Lower leg skin (tissue), 4 donors: ENCODE results near the gene SCAMP3. TPM values are rescaled to one million over a fixed set of nuclear protein-coding genes. Genes with fewer than 3 reads are reported as not detected.
A peak's percentile ranks its signal among the peaks of the same experiment; 100 is the strongest.

Experiments used
- DNase-seq, 2 donors: peaks; one replicate each; pipeline ENCODE4 v3.0.0-alpha.2; 2019; ENCODE audit warnings: low spot score in 2 of 2
- H3K4me3 ChIP-seq: fragments of 200-600 bp; sonication (generic); 2 replicates; pipeline ENCODE4 v1.5.1; 2017; ENCODE audit warnings: mild to moderate bottlenecking, low read depth; ENCODE audit not compliant: poor library complexity, severe bottlenecking
- POLR2A ChIP-seq, 2 donors: fragments of 450-650 bp; IDR thresholded peaks; one replicate each; pipeline ENCODE4 v1.6.1; 2016 to 2017; ENCODE audit warnings: antibody characterized with exemption in 2 of 2, mild to moderate bottlenecking in 1 of 2, moderate library complexity in 1 of 2
- WGBS, 2 donors: methylation state at CpG; one replicate each; pipeline ENCODE4 v1.1.5; 2018; 5-methylcytosine and 5-hydroxymethylcytosine counted together
- intact Hi-C: fragments of 100-400 bp; cut with DNase I; formaldehyde crosslinking; loops from one replicate; pipeline ENCODE4 v1.15.0; 2023; ENCODE audit warnings: low total_unique reads
- total RNA-seq, 4 donors: library from RNA; depleted of rRNA; stranded (reverse); fragments of >200 nt; gene quantifications; one replicate each; pipeline ENCODE4 v1.1.0, GENCODE V29; 2016
- TF ChIP-seq, protein P1 (sequence below), 3 donors: fragments of 450-650 bp; IDR thresholded peaks; one replicate each; pipeline ENCODE4 v1.5.1; 2016; ENCODE audit warnings: antibody characterized with exemption in 3 of 3, mild to moderate bottlenecking in 3 of 3, moderate library complexity in 2 of 3

The SCAMP3 gene
- 10 to 100 TPM; 67.8 to 96.9 (median 87.6) TPM for total RNA-seq

DNA sequence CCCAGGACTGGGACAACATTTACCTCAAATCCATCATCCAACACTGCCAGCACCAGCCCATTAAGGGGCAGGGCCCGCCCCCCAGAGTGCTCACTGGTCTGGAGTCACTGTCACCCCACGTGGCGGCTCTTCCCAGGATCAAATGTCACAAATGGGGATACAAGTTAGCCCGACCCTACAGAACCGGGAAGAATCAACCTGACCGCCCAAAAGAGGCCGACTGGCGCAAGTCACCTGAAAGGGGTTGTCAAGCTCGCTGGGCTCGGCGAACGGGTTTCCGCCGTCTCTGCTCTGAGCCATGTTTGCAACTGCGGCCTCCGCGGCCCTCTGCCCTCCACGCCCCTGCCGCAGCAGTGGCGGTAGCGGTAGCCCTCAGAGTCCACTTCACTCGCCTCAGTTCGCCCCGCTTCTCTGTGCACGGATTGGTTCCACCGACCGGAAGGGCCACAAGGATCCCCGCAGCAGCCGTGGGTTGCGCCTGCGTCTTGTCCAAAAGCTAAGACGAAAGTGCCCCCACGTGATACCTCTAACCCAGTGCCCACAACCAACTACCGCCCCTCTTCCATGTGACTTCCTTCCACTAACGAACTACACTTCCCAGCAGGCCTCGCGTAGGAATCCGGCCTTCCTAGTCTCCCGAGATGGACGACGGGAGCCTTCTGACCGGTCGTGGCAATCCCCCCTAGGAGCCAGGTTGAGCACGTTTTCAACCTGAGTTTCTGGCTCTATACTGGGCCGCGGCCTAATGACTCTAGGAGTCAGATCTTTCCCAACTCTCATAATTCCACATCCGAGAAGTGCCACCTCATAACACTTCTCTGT lies at the start of gene SCAMP3:
Gene SCAMP3 (minus strand): TSS at position 509 of the 822 bp plus-strand sequence. CDS start 209 bp downstream, at position 300.
- peak; percentile 98 for DNase-seq
- WGBS, 2 donors, result 0 to 1% methylated on average over 35 to 39 of the region's 47 CpGs
- TF ChIP-seq, protein P1, sequence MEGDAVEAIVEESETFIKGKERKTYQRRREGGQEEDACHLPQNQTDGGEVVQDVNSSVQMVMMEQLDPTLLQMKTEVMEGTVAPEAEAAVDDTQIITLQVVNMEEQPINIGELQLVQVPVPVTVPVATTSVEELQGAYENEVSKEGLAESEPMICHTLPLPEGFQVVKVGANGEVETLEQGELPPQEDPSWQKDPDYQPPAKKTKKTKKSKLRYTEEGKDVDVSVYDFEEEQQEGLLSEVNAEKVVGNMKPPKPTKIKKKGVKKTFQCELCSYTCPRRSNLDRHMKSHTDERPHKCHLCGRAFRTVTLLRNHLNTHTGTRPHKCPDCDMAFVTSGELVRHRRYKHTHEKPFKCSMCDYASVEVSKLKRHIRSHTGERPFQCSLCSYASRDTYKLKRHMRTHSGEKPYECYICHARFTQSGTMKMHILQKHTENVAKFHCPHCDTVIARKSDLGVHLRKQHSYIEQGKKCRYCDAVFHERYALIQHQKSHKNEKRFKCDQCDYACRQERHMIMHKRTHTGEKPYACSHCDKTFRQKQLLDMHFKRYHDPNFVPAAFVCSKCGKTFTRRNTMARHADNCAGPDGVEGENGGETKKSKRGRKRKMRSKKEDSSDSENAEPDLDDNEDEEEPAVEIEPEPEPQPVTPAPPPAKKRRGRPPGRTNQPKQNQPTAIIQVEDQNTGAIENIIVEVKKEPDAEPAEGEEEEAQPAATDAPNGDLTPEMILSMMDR (IDR thresholded peaks at IDR 0.05), result no peak
- TF ChIP-seq POLR2A (IDR thresholded peaks at IDR 0.05), result no peak
- H3K4me3 ChIP-seq, result peak within 1 kb of the TSS; percentile 65
- intact Hi-C loops, result loop anchor here (10.0 kb wide), 1 partner anchor 333 kb away; no protein-coding TSS in a partner anchor

DNA sequence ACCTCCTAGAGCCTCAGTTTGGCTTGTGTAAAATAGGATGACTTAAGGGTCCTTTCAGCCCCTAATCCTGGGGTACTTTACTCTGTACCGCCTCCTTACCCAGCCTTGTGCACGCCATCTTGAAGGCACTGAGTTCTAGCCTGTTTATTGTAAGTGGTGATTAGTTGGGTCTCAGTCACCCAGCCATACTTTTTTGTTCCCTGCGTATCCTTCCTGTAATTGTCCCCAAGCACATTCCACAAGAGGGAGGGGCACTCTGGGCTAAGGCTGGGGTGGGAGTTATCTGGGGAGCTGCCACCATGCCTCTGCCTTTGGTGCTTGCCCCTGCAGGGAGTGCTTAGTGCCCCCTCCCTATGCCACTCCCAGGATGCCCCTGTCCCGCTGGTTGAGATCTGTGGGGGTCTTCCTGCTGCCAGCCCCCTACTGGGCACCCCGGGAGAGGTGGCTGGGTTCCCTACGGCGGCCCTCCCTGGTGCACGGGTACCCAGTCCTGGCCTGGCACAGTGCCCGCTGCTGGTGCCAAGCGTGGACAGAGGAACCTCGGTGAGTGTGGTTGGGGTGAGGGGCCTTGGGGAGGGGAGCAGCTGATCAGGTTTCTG lies 47.4 kb upstream of the SCAMP3 start:
- peak overlapping the region; percentile 71 for H3K4me3 ChIP-seq
- DNase-seq, result no peak
- WGBS, 2 donors, result 1 to 19% methylated on average over 5 to 11 of the region's 11 CpGs
- TF ChIP-seq, protein P1 (IDR thresholded peaks at IDR 0.05), result no peak
- TF ChIP-seq POLR2A (IDR thresholded peaks at IDR 0.05), result no peak
- intact Hi-C loops, result no loop called here

DNA sequence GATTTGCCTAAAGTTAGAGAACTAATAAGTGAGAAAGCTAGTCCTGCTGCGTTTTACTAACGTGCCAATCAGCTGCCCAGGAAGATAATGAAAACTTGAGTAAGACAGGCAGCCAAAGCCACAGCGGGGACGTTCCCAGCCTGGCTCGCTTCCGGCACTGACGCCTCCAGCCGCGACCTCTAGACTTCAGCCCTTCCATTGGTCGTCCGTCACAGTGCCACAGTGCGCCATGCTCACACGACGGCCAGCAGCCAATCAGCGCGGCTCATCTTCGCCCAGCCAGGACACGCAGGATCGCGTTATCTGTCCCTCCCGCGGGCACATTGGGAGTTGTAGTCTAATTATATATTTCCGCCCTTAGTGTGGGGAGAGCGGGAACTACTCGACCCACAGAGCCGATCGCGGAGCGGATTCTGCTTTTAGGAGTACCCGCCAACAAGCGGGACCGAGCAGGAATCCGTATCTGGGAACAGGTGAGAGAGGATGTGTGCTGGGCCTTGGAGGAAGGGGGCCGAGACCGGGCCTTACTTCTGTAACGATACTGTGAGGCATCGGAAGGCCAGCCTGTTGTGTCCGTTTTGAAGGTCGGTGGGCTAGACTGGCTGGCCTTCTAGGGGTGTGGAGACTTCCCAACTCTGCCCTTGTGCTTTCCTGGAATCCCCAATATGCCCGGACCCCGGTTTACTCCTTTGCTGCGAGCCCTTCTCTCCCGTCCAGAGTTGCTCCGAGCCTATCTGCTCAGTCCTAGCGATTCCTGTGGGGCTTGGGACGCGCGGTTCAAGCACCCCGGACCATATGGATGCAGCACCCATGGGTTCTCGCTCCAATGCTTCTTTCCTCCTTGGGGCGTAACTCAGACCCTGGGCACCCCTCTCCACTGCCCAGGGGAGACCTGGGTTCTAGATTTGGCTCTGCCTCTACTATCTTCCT lies 46.6 kb upstream of the SCAMP3 start, which contains the start of gene FDPS:
Gene FDPS (plus strand): TSS at position 374 of the 930 bp plus-strand sequence. CDS start 924 bp downstream, outside the sequence.
- peak; percentile 99 to 100 for DNase-seq
- WGBS, 2 donors, result 0% methylated on average over 38 to 50 of the region's 51 CpGs
- intact Hi-C loops, result no loop called here
- H3K4me3 ChIP-seq, result peak within 1 kb of the TSS; percentile 71
- TF ChIP-seq POLR2A (IDR thresholded peaks at IDR 0.05), result peak in 1 of 2 donors; percentile 2
- TF ChIP-seq, protein P1 (IDR thresholded peaks at IDR 0.05), result no peak

DNA sequence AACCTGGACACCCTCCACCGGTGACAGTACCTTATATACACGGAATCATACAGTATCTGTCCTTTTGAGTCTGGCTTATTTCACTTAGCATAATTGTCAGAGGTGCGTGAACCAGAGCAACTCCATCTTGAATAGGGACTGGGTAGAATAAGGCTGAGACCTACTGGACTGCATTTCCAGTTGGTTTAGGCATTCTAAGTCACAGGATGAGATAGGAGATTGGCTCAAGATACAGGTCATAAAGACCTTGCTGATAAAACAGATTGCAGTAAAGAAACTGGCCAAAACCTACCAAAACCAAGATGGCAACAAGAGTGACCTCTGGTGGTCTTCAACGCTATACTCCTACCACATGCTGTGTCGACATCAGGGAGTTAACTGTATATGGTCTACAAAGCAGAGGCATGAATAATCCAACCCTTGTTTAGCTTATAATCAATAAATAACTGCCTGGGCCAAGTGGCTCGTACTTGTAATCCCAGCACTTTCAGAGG lies 45.1 kb upstream of the SCAMP3 start:
- no peak overlapping the region for H3K4me3 ChIP-seq
- no peak for DNase-seq
- no peak for TF ChIP-seq POLR2A (IDR thresholded peaks at IDR 0.05)
- TF ChIP-seq, protein P1 (IDR thresholded peaks at IDR 0.05), result no peak
- 62 to 68% methylated on average over 6 of the region's 6 CpGs for WGBS, 2 donors
- intact Hi-C loops, result no loop called here

DNA sequence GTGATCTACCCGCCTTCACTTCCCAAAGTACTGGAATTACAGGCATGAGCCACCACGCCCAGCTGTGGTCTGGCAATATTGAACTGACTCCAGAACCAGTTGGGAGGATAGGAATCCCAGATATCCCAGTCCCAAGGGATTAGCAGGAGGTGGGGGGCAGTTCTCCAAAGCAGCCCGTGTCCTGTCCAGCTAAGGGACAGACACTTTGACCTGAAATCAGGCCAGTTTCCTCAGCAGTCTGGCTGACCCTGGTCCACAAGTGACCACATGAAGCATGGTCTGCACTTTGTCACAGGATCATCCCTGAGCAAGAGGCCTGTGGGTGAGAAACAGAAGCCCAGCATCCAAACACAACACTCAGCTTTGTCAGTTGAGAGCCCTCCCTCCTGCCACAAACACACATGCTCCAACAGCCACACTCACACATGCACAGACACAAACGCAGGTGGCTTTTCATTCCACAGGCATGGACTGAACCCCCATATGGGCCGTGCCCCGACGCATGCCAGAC lies 43.8 kb upstream of the SCAMP3 start:
- no peak for DNase-seq
- WGBS, 2 donors, result 49 to 70% methylated on average over 7 of the region's 7 CpGs
- intact Hi-C loops, result no loop called here
- H3K4me3 ChIP-seq, result no peak overlapping the region
- TF ChIP-seq, protein P1 (IDR thresholded peaks at IDR 0.05), result no peak
- no peak for TF ChIP-seq POLR2A (IDR thresholded peaks at IDR 0.05)
